Activated naive CD8-positive, alpha-beta T cell (primary cell): Measurements from ENCODE around the gene INF2.

ENCODE experiments used
- H3K27ac Mint-ChIP-seq: one replicate; pipeline ENCODE4 v1.8.0; 2021; ENCODE audit warnings: mixed read lengths
- H3K27me3 Mint-ChIP-seq: one replicate; pipeline ENCODE4 v1.8.0; 2021; ENCODE audit warnings: mixed read lengths
- H3K36me3 Mint-ChIP-seq: one replicate; pipeline ENCODE4 v1.8.0; 2021; ENCODE audit warnings: mixed read lengths
- H3K4me1 Mint-ChIP-seq: one replicate; pipeline ENCODE4 v1.8.0; 2021; ENCODE audit warnings: low read depth, mixed read lengths
- H3K4me3 Mint-ChIP-seq: one replicate; pipeline ENCODE4 v1.8.0; 2021; ENCODE audit warnings: mild to moderate bottlenecking, mixed read lengths
- H3K9me3 Mint-ChIP-seq: one replicate; pipeline ENCODE4 v1.8.0; 2021; ENCODE audit warnings: low read depth, mixed read lengths

INF2 gene

DNA sequence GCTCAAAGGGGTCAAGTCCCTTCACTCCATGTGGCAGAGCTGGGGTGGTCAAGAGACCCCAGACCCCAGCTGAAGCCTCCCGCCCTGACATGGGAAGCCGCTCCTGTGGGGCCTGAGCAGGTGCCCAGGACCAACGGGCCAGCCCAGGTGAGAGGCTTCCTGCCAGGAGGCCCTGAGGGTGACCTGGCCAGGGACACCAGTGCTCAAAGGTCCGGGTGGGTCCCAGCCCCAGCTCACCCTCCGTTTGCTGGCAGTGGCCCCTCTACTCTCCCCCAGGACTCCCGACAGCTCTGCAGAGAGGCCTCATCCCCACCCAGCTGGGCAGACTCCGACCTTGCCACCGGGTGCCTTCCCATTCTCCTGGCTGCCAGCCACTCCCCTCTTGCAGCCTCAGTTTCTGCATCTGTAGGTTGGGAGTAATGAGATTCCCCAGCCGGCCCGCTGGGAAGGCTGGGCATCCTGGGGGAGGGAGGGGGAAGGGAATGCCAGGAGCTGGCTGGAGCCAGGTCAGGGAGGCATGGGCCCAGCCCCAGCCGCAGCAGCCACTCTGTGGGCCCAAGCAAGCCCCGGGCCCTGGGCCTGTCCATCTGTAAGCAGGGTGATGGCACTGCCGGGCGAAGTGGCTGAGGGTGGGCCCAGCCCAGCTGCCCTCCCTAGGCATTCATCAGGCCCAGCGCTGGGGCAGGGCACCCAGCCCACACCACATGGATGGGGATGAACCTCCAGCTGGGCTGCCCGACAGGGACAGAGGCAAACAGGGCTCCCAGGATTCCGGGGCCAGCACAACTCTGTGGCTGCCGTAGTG, 10.3 kb upstream of the INF2 start:
- no peaks in the 10 kb centered on the region for H3K36me3 Mint-ChIP-seq
- H3K27me3 Mint-ChIP-seq, result no peaks in the 10 kb centered on the region
- H3K9me3 Mint-ChIP-seq, result no peaks in the 10 kb centered on the region
- H3K27ac Mint-ChIP-seq, result no peak overlapping the region
- peak overlapping the region; percentile 81 for H3K4me3 Mint-ChIP-seq
- peaks cover 10% of the 10 kb centered on the region for H3K4me1 Mint-ChIP-seq

DNA sequence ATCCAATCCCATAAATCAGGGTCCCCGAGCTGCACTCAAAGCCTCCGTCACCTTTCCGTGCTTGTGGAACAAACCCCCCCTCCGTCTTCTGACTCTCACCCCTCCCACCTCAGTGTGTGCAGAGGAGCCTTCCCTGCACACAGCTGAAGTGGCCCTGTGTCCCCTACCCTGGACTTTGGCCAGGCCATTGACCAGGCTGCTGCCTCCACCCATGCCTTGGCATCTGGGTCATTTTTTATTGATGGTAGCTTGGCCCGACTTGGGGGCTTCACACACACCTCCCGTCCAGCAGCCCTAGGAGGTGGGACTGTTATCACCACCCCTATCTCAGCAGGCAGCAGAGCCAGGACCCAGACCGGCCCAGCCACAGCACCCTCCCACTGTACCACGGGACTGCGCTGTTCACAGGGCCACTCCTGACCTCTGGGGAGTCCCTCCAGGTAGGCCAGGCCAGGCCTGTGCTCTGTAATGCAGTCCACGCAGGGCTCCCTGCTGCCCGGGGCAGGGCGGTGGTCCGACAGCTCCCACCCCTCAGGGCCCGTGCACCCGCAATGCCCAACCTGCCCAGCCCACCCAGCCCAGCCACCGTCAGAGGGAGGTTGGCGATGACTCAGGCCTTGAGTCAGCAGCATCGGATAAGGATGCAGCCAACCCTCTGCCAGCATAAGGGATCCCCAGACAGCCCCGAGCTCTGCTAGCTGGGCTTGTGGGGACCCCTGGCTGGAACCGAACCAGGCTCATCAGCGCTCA, 9.2 kb upstream of the INF2 start:
- peaks cover 14% of the 10 kb centered on the region for H3K4me1 Mint-ChIP-seq
- H3K36me3 Mint-ChIP-seq, result no peaks in the 10 kb centered on the region
- no peaks in the 10 kb centered on the region for H3K9me3 Mint-ChIP-seq
- peak overlapping the region; percentile 10 for H3K27ac Mint-ChIP-seq
- H3K4me3 Mint-ChIP-seq, result peak overlapping the region; percentile 20
- H3K27me3 Mint-ChIP-seq, result no peaks in the 10 kb centered on the region

- Mint-ChIP-seq H3K4me1 (peaks cover 19% of the 10 kb centered on the region), H3K27me3 (no peaks in the 10 kb centered on the region), H3K36me3 (no peaks in the 10 kb centered on the region), H3K4me3 (no peak overlapping the region), H3K27ac (no peak overlapping the region), H3K9me3 (no peaks in the 10 kb centered on the region)
Observed at GRCh38 chr14:104680806-104681688, 8.4 kb upstream of the INF2 start.

GRCh38 chr14:104681689-104682074, 7.7 kb upstream of the INF2 start:
- no peaks in the 10 kb centered on the region for H3K36me3 Mint-ChIP-seq
- H3K27ac Mint-ChIP-seq, result no peak overlapping the region
- no peak overlapping the region for H3K4me3 Mint-ChIP-seq
- H3K4me1 Mint-ChIP-seq, result peaks cover 25% of the 10 kb centered on the region
- H3K27me3 Mint-ChIP-seq, result no peaks in the 10 kb centered on the region
- H3K9me3 Mint-ChIP-seq, result no peaks in the 10 kb centered on the region

DNA sequence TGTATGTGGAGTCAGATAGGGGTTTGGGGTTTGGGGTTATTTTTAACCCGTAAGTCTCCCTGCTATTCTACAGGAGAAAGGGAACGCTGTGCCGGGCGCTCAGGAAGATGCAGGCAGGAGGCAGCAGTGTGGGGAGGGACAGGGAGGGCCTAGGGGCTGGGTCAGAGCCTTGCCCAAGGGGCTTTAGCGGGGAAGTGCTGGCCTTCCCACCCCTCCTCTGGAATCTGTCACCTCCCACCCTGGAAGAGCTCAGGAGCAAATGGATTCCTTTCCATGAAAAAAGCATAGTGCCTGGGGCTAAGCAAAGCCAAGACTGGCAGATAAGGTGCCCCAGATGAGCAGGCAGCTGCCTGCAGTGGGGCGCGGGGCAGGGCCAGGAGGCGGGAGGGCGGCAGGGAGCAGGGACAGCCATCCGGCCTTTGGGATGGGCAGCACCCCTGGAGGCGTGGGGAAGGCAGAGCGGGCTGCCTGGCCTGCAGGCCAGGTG, 7.3 kb upstream of the INF2 start:
- H3K36me3 Mint-ChIP-seq, result no peaks in the 10 kb centered on the region
- no peaks in the 10 kb centered on the region for H3K27me3 Mint-ChIP-seq
- no peak overlapping the region for H3K4me3 Mint-ChIP-seq
- no peaks in the 10 kb centered on the region for H3K9me3 Mint-ChIP-seq
- H3K4me1 Mint-ChIP-seq, result peaks cover 26% of the 10 kb centered on the region
- no peak overlapping the region for H3K27ac Mint-ChIP-seq

DNA sequence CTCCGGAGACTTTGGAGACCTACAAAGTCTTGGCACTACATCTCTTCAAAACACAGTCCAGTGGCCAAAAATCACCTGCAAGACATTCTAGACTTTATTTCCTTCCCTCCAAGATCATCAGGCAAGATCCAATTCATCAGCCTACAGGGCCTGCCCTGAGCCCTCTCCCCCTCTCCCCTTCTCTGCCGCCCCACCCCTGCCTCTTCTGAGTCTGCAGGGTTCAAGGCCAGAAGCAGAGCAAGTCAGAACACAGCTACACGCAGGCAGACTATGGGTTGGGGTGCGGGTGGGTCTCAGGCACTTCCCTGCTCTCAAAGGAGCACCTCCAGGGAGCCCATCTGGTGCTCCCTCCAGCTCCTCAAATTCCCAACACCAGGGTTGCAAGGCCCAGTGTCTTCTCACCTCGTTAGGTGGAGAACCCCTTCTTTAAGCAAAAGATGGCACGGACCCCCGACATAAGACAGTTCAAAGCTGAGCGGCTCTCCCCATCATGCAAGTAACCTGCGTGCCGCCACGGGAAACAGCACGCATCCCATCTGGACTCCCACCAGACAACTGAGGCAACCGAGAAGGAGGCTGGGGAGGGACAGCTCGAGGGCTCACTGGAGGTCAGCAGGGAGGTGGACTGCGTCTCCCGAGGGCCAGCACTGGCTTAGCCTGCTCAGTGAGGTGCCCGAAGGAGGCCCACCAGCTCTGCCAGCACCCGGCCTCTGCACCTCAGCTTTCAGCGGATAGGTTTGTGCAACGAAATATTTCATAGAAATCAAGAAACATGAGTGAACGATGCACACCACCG, 5.6 kb upstream of the INF2 start:
- H3K4me1 Mint-ChIP-seq, result peaks cover 34% of the 10 kb centered on the region
- H3K36me3 Mint-ChIP-seq, result no peaks in the 10 kb centered on the region
- H3K27ac Mint-ChIP-seq, result no peak overlapping the region
- no peaks in the 10 kb centered on the region for H3K27me3 Mint-ChIP-seq
- no peaks in the 10 kb centered on the region for H3K9me3 Mint-ChIP-seq
- no peak overlapping the region for H3K4me3 Mint-ChIP-seq

- Mint-ChIP-seq H3K4me3 (no peak overlapping the region), H3K9me3 (no peaks in the 10 kb centered on the region), H3K27me3 (no peaks in the 10 kb centered on the region), H3K4me1 (peaks cover 34% of the 10 kb centered on the region), H3K36me3 (no peaks in the 10 kb centered on the region), H3K27ac (no peak overlapping the region)
Observed at GRCh38 chr14:104684449-104684821, 5.0 kb upstream of the INF2 start.

- no peak overlapping the region for H3K4me3 Mint-ChIP-seq
- H3K27me3 Mint-ChIP-seq, result no peaks in the 10 kb centered on the region
- no peaks in the 10 kb centered on the region for H3K36me3 Mint-ChIP-seq
- H3K27ac Mint-ChIP-seq, result no peak overlapping the region
- H3K4me1 Mint-ChIP-seq, result peaks cover 34% of the 10 kb centered on the region
- no peaks in the 10 kb centered on the region for H3K9me3 Mint-ChIP-seq
Observed at GRCh38 chr14:104685216-104685997, 4.0 kb upstream of the INF2 start.

GRCh38 chr14:104685998-104686610, 3.3 kb upstream of the INF2 start:
- peaks cover 36% of the 10 kb centered on the region for H3K4me1 Mint-ChIP-seq
- H3K36me3 Mint-ChIP-seq, result no peaks in the 10 kb centered on the region
- no peak overlapping the region for H3K27ac Mint-ChIP-seq
- H3K4me3 Mint-ChIP-seq, result no peak overlapping the region
- no peaks in the 10 kb centered on the region for H3K27me3 Mint-ChIP-seq
- H3K9me3 Mint-ChIP-seq, result no peaks in the 10 kb centered on the region

- H3K4me1 Mint-ChIP-seq, result peaks cover 40% of the 10 kb centered on the region
- H3K27ac Mint-ChIP-seq, result no peak overlapping the region
- H3K36me3 Mint-ChIP-seq, result no peaks in the 10 kb centered on the region
- no peaks in the 10 kb centered on the region for H3K27me3 Mint-ChIP-seq
- no peaks in the 10 kb centered on the region for H3K9me3 Mint-ChIP-seq
- no peak overlapping the region for H3K4me3 Mint-ChIP-seq
Observed at GRCh38 chr14:104686624-104687517, 2.5 kb upstream of the INF2 start.

DNA sequence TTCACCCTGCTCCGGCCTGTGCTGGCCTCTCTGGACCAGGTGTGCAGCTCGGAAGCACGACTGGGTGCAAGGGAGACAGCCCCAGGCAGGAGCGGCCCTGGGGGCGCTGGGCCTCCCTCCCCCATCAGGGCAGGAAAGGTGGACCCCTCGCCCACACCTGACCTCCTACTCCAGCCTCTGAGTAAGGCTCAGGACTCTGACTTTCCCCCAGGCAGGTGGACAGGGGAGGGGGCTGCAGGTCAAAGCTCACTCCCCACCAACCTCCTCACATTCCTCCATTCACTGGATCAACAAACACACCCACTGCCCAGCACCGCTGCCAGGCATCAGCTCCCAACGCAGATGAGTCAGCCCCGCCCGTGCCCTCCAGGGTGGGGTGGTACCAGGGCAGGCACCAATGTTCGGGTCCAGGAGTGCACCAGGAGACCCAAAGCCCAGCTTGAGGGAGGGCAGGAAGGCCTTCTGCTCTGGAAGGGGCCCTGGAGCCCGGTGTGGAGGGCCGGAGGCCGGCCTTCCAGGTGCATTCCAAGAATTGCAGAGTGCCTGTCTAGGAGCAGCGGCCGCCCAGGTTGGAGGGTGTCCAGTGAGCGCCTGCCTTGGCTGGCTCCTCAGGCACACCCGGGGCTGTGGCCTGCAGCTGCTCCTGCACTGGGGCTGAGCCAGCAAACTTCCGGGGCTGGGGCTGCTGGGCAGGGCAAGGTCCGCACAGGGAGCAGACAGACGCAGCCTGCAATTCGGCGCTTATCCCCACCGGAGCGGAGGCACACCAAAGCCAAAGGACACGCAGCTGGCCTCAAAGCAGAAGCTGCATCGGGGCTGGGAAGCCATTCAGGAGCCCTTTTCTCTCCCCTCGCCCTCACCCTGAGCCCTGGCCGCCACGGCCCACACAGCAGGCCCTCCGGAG, 1.6 kb upstream of the INF2 start:
- Mint-ChIP-seq H3K9me3 (no peaks in the 10 kb centered on the region), H3K4me1 (peaks cover 44% of the 10 kb centered on the region), H3K4me3 (peak overlapping the region; percentile 42), H3K27me3 (no peaks in the 10 kb centered on the region), H3K36me3 (no peaks in the 10 kb centered on the region), H3K27ac (peak overlapping the region; percentile 73)
